H7 (cell line): ENCODE measurements around the gene PRKG1. TPM values are rescaled to one million over a fixed set of nuclear protein-coding genes. Genes with fewer than 3 reads are reported as not detected.

ENCODE experiments used
- DNase-seq: peaks from one replicate; pipeline ENCODE4 v3.0.0; 2012
- H3K27me3 ChIP-seq: 2 replicates; pipeline ENCODE4 v1.6.0; 2011; ENCODE audit warnings: mild to moderate bottlenecking, low read length; ENCODE audit not compliant: control insufficient read depth, insufficient read depth
- H3K36me3 ChIP-seq: replicated peaks from 2 replicates; pipeline ENCODE4 v1.5.1; 2011; ENCODE audit warnings: low read length; ENCODE audit not compliant: control insufficient read depth, insufficient read depth
- H3K4me3 ChIP-seq: 2 replicates; pipeline ENCODE4 v1.5.1; 2011; ENCODE audit warnings: low read depth, mild to moderate bottlenecking, control low read depth, low read length, moderate library complexity; ENCODE audit not compliant: insufficient read depth
- total RNA-seq: library from RNA; depleted of rRNA; stranded (reverse); fragments of >200 nt; shearing (Covaris generic); gene quantifications from 2 replicates; pipeline ENCODE4 v1.2.3, GENCODE V29; 2014

PRKG1 gene
- total RNA-seq, 1 experiment from 2014 or later, result 7.3 TPM

DNA sequence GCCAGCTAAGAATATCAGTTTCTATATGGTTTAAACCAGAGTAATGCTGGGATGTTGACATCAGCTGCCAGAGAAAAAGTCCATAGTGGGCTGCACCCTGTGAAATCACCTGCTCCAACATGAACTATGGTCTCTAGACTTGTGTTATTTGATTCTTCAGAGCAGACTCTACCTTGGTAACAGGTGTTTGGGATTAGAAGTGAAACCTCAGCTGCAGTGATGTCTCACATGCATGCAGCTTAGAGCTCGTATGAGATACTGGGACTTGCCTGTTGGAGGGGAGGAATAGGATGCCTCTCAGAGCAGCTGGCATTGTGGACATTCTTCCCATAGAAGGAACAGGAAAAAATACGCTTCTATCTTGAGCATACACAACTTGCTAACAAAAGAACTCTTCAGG is 912.2 kb downstream of the PRKG1 start:
- DNase-seq, result no peak
- no peak overlapping the region for H3K4me3 ChIP-seq
- H3K36me3 ChIP-seq, result no peaks in the 10 kb centered on the region
- no peaks in the 10 kb centered on the region for H3K27me3 ChIP-seq

DNA sequence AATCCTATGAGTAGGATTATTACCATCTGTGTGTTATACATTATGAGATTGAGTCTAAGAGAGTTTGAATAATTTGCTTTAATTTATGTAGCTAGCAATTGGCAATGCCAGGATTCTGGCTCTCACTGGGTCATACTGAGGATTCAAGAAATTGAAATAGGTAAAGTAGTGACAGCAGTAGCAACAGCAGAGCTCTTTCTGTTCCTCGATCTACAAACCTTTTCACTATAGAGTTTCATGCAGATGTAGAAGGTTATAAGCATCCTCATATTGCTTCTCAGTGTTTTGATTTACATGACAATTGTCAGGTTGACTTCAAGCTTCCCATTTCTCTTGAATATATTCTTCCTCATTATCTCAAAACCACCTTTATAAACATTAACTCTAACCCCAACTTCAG is 919.2 kb downstream of the PRKG1 start:
- no peaks in the 10 kb centered on the region for H3K27me3 ChIP-seq

DNA sequence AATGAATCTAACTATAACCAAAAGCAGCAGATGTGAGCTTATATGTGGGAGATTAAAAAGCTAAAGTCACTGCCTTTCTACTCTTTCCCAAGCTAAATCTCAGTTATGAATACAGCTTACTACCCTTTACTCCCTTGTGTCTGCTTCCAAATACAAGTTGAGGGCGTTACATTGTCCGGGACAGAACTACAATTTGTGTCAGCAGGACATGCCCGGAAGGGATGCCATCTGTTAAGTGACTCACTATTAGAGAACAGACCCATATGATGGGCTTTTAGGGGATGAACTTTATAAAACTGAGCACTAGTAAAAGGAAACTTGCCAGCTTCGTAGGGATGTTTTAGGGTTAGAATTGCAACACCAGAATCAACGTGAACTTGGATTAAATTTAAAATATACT is 924.8 kb downstream of the PRKG1 start:
- no peaks in the 10 kb centered on the region for H3K36me3 ChIP-seq
- no peak overlapping the region for H3K4me3 ChIP-seq
- H3K27me3 ChIP-seq, result no peaks in the 10 kb centered on the region
- DNase-seq, result no peak

More for the DNA sequence above, 919.2 kb downstream of the PRKG1 start:
- DNase-seq, result no peak
- Histone ChIP-seq H3K36me3 (no peaks in the 10 kb centered on the region), H3K4me3 (no peak overlapping the region)

DNA sequence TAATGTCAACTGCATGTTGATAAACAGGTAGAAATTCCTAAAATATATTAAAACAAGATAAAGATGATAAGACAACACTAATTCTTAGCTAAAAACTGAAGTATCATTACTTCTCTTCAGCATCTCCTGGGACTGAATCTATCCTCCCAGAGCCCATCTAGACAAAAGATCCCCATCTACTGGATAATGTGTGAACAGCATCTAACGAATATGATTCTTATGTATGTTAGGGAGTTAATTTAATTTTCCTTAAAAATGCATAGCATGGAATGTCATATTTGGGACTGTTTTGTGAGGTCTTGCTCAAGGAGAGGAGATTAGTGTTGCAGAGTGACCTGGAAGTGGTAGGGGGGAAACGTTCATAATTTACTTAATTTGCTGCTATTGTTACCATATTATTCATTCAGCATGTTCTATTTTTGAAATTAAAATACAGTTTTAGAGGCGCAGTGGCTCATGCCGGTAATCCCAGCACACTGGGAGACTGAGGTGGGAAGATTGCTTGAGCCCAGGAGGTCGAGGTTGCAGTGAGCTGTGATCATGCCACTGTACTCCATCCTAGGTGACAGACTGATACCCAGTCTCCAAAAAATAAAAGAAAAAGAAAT is 930.2 kb downstream of the PRKG1 start:
- no peaks in the 10 kb centered on the region for H3K27me3 ChIP-seq
- H3K4me3 ChIP-seq, result no peak overlapping the region
- H3K36me3 ChIP-seq, result no peaks in the 10 kb centered on the region
- peak; percentile 55 for DNase-seq

DNA sequence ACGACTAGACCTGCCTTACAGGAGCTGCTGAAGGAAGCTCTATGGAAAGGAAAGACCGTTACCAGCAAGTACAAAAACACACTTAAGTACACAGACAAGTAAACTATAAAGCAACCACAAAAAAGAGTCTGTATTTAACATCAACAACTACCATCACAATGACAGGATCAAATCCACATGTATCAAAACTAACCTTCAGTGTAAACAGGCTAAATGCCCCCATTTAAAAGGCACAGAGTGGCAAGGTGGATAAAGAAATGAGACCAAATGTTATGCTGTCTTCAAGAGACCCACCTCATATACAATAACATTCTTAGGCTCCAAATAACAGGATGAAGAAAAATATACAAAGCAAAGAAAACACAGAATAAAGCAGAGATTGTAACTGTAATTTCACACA is 932.8 kb downstream of the PRKG1 start:
- DNase-seq, result no peak
- no peak overlapping the region for H3K4me3 ChIP-seq
- no peaks in the 10 kb centered on the region for H3K27me3 ChIP-seq
- no peaks in the 10 kb centered on the region; the same call in 1 of the 2 replicates for H3K36me3 ChIP-seq

DNA sequence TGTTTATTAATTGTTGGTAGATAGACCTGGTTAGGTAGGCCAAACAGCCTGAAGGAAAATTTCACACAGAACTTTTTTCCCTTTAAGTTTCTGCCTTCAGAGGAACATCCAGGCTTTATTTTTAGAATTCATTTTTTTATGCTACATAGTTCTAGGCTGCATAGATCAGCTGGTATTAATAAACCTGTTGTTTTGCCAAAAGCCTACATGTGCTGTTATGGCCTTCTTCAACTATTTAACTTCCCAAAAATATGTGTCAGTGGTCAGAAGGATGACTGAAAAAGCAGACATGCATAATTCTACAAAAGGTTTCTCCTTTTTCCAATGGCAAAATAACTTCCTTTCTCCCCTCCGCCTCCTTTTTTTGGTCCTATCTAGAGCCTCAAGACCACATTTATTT is 936.8 kb downstream of the PRKG1 start:
- DNase-seq, result no peak
- Histone ChIP-seq H3K4me3 (no peak overlapping the region), H3K36me3 (no peaks in the 10 kb centered on the region; the same call in 1 of the 2 replicates), H3K27me3 (no peaks in the 10 kb centered on the region)

DNA sequence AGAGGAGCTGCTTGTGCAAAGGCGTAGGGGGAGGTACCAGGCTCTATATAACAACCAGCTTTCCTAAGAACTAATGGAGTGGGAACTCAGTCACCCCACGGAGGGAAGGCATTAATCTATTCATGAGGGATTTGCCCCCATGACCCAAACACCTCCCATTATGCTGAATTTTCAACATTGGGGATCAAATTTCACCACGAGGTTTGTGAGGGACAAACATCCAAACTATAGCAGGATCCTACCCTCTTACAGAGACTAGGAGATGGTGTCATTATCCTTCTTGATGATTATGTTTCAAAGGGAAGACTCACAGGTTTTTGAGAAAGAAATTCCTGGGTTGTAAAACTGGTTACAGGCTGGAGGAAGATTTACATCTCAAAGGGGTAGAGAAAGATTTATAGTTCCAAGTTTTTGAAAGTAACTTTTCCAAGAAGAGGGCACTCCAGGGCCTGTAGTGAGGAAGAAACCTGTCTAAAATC is 944.8 kb downstream of the PRKG1 start:
- H3K4me3 ChIP-seq, result no peak overlapping the region
- DNase-seq, result no peak
- H3K36me3 ChIP-seq, result no peaks in the 10 kb centered on the region
- no peaks in the 10 kb centered on the region for H3K27me3 ChIP-seq

DNA sequence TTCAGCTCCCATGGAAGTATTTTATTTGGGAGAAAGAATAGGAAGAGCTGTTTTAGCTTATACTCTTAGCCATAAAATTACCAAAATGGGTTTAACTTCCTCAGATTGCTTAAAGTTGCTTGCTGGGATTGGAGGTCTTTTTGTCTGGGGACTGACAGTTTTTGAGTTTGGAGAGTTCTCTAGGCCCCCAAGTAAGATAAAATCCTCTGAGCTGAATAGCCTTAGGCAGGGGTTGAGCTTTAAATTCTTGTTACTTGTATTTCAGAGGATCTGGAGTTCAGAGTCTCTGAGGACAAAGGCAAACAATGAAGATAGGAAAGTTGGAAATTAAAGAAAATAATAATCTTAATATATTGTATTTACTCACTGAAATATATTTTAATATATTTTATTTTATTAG is 945.4 kb downstream of the PRKG1 start:
- no peaks in the 10 kb centered on the region for H3K36me3 ChIP-seq
- H3K4me3 ChIP-seq, result no peak overlapping the region
- H3K27me3 ChIP-seq, result no peaks in the 10 kb centered on the region
- DNase-seq, result no peak

DNA sequence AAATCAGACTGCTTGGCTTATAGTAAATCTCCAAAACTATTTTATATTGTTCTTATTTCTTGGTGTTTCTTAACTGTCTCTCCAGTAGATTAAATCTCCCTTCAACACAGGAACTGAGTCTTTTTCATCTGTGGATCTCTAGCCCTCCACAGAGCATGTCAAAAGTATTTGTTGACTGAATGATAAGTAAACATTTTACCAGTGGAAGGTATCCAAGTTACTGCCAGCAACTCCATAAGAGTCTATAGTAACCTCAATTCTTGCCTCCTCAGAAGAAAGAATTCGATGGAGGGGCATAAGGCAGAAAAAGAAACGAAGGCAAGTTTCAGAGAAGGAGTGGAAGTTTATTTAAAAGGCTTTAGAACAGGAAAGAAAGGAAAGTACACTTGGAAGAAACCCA is 945.9 kb downstream of the PRKG1 start:
- no peaks in the 10 kb centered on the region for H3K36me3 ChIP-seq
- DNase-seq, result no peak
- no peaks in the 10 kb centered on the region for H3K27me3 ChIP-seq
- H3K4me3 ChIP-seq, result no peak overlapping the region

DNA sequence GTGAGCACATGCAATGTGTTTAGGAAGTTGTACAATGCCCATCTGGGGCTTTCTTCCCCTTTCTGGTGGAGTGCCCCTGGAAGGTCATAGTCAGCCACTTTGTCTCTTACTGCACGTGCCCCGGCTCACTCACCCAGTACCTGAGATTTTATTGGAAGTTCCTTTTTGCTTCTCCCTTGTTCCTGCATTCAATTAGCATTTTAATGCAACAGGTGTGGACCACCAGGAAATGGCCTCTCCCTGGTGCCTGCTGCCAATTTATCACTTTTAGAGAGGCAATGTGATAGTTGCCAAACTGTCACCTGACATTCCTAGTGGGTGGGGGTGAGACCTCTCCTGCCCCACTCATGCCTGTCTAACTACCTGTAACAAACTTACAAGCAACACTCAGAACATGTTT is 946.4 kb downstream of the PRKG1 start:
- no peaks in the 10 kb centered on the region for H3K36me3 ChIP-seq
- no peak for DNase-seq
- H3K27me3 ChIP-seq, result no peaks in the 10 kb centered on the region
- H3K4me3 ChIP-seq, result no peak overlapping the region

DNA sequence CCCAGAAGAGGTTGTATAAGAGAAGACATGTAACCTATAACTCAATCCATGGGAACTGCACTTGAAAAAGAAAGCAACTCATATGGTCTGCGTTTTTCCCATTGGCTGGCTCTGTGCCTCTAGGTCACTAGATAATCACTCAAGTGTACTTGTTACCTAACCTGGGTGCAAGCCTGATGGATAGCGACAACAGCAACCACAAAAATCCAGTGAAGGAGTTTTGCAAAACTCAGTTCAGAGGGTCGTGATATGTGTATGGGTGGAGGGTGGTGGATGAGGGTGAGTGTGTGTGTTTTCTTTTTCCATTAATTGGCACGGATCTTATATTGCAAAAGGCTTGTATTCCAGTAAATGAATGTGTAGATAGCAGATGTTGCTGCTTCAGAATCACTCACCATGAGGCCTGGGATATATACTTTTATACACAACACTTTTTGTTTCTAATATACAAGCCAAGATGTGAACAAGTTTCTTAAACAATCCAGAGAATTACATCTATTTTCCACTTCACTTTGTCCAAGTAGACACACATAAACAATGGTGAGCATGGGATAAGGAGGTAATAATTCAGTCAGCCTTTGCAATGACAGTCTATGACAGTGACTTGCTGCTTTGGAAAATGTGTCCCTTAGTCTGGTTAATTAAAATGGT is 952.9 kb downstream of the PRKG1 start:
- Histone ChIP-seq H3K4me3 (no peak overlapping the region), H3K36me3 (peaks cover 2% of the 10 kb centered on the region; the same call in 1 of the 2 replicates), H3K27me3 (no peaks in the 10 kb centered on the region)
- DNase-seq, result no peak

DNA sequence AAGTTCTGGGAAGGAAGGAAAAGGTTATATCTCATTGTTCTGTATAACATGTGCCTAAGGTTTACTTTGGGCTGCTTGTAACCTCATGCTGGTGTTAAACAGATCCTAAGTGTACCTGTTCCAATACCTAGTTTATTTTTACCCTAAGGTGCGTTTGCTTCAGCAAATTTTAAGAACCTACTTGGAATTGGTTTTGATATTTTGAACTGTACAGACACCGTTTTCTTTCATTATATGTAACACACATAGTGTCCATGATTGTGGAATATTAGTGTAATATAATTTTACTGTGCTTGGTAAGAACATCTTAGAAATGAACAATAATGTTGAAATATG is 954.2 kb downstream of the PRKG1 start:
- no peaks in the 10 kb centered on the region for H3K27me3 ChIP-seq
- H3K4me3 ChIP-seq, result no peak overlapping the region
- peaks cover 9% of the 10 kb centered on the region for H3K36me3 ChIP-seq
- DNase-seq, result no peak

DNA sequence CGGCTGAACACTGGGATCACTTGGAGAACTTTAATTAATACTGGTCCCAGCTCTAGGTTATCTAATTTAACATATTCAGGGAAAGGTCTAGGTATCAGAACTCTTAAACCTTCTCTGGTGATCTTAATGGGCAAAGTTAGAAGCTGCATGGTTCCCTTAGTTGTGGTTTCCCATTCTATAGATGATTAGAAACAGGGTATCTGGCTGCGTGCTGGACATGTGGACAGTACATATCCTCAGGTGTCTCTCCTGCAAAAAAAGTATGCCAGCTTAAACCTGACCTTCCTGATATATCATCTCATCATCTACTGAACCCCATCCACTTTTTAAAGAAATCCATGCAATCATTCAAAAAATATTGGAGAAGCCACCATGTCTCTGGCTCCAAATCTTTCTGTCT is 955.3 kb downstream of the PRKG1 start:
- Histone ChIP-seq H3K36me3 (peaks cover 10% of the 10 kb centered on the region), H3K27me3 (no peaks in the 10 kb centered on the region), H3K4me3 (no peak overlapping the region)
- DNase-seq, result no peak

DNA sequence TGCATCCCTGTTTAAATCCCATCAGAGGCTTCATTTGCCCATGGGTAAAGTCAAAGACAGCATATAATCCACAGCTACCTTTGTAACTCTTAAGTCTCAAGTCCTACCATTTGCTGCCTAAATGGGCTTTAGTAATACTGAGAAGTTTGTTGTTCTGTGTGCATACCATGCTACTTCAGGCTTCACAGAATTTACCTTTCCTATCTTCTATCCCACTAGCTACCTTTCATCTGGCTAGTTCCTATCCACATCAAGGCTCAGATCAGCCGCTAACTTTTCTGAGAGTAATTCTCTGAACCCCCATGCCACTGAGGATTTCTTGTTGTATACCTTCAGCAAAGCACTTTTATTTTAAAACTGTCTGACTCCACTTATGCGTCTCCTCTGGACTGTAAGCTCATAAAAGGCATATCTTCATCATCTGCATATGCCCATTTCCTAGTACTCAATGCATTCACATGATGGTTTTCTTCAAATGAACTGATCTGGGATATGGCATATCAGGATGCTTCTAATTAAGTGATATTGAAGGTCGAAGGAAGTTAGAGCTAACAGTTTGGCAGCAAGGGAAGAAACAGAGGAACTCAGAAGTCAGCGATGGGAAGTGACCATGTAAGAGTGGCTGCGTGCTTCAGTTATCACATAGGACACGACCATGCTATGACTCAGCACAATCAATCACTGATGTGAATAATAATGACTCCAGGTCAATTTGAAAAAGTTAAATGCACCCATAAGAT is 955.9 kb downstream of the PRKG1 start:
- Histone ChIP-seq H3K27me3 (no peaks in the 10 kb centered on the region), H3K36me3 (peaks cover 10% of the 10 kb centered on the region), H3K4me3 (no peak overlapping the region)
- DNase-seq, result no peak

DNA sequence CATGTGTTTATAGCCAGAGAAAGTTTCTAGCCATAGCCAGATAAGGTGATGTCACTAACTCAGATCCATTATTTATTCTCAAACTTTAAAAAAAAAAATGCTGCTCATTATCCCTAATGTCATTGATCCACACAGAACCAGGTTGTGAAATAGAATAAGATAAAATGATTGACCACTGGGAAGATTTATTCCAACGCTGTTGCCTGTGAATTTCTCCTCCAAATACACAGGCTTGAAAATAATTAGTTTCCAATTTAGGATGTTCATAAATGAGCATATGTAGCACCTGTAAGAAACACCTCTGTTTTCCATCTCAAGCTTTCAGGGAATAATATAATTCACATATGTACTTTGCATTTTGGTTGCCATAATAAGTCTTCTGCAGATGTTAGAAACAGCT is 956.7 kb downstream of the PRKG1 start:
- H3K27me3 ChIP-seq, result no peaks in the 10 kb centered on the region
- no peak overlapping the region for H3K4me3 ChIP-seq
- DNase-seq, result no peak
- H3K36me3 ChIP-seq, result peaks cover 12% of the 10 kb centered on the region
